Right renal cortex interstitium (tissue), 3 donors: Measurements from ENCODE around the gene WNT9B. TPM values are rescaled to one million over a fixed set of nuclear protein-coding genes. Genes with fewer than 3 reads are reported as not detected.
"Not testable (repeated sequence)": the region's sequence is repeated elsewhere in the genome, so short reads cannot be mapped to it uniquely, and the experiment has no call there.

Experiments
- DNase-seq, 3 donors: peaks; one replicate each; pipeline ENCODE4 v3.0.0-alpha.2; 2013; ENCODE audit warnings: low read depth in 3 of 3, low spot score in 2 of 3
- polyA plus RNA-seq, 3 donors: library from polyadenylated mRNA; unstranded; fragments of 120-200 nt; gene quantifications; one replicate each; pipeline ENCODE4 v1.2.1, GENCODE V29; 2013; ENCODE audit not compliant: insufficient read length in 3 of 3

The WNT9B gene
- polyA plus RNA-seq, 3 donors = 9.1 to 15.6 (median 9.4) TPM

GRCh38 chr17:46903762-46904672 is 52.6 kb downstream of the WNT9B start:
- DNase-seq = no peak

- no peak for DNase-seq
Measured at GRCh38 chr17:46908068-46908737, 56.8 kb downstream of the WNT9B start.

- no peak for DNase-seq
Measured at GRCh38 chr17:46910179-46910927, 59.0 kb downstream of the WNT9B start.

- DNase-seq = no peak
Measured at GRCh38 chr17:46911311-46911710, 59.9 kb downstream of the WNT9B start.

- no peak for DNase-seq
Measured at GRCh38 chr17:46915596-46915995, 64.2 kb downstream of the WNT9B start.

GRCh38 chr17:46916211-46916610 is 64.8 kb downstream of the WNT9B start:
- DNase-seq = no peak

GRCh38 chr17:46916623-46917022 is 65.2 kb downstream of the WNT9B start:
- no peak for DNase-seq

GRCh38 chr17:46917041-46917440 is 65.7 kb downstream of the WNT9B start:
- DNase-seq = no peak

GRCh38 chr17:46917516-46917915 is 66.1 kb downstream of the WNT9B start:
- no peak for DNase-seq

- not testable (repeated sequence) for DNase-seq
Measured at GRCh38 chr17:46921962-46922361, 70.6 kb downstream of the WNT9B start.

- no peak for DNase-seq
Measured at GRCh38 chr17:46922487-46922803, 71.1 kb downstream of the WNT9B start.

- DNase-seq = peak; percentile 86 to 95 (median 89)
Measured at GRCh38 chr17:46922804-46923635, 71.6 kb downstream of the WNT9B start, which contains the start of gene GOSR2. Gene GOSR2, plus strand, starts transcription at chr17:46923160. Its CDS starts 33 bp downstream, at chr17:46923193.

GRCh38 chr17:46925185-46925868 is 73.9 kb downstream of the WNT9B start:
- DNase-seq = no peak

GRCh38 chr17:46928467-46929261 is 77.3 kb downstream of the WNT9B start:
- no peak for DNase-seq

GRCh38 chr17:46929413-46929812 is 78.0 kb downstream of the WNT9B start:
- no peak for DNase-seq

- DNase-seq = no peak
Measured at GRCh38 chr17:46930051-46930450, 78.7 kb downstream of the WNT9B start.

GRCh38 chr17:46931596-46931995 is 80.2 kb downstream of the WNT9B start:
- no peak for DNase-seq

GRCh38 chr17:46935658-46936266 is 84.4 kb downstream of the WNT9B start:
- no peak for DNase-seq
